Stimulated activated CD4-positive, alpha-beta T cell treated with anti-CD3 and anti-CD28 coated beads, Interleukin-15, amount 100 ng/mL, for 48 hours (primary cell): ENCODE results near the gene NEU4.
"Not testable (repeated sequence)": the region's sequence is repeated elsewhere in the genome, so short reads cannot be mapped to it uniquely, and the experiment has no call there.

ENCODE experiments used
- DNase-seq, 2 donors: peaks; one replicate each; pipeline ENCODE4 v3.0.0-alpha.2; 2020; ENCODE audit warnings: low read depth in 2 of 2

NEU4 gene

GRCh38 chr2:241813644-241814392 lies 4.8 kb downstream of the NEU4 start:
- no peak for DNase-seq

GRCh38 chr2:241814393-241814642 lies 5.3 kb downstream of the NEU4 start:
- no peak for DNase-seq

- no peak for DNase-seq
Measured at GRCh38 chr2:241814643-241815476, 5.9 kb downstream of the NEU4 start.

GRCh38 chr2:241815477-241816430 lies 6.8 kb downstream of the NEU4 start:
- DNase-seq: no peak

GRCh38 chr2:241816431-241817121 lies 7.6 kb downstream of the NEU4 start:
- DNase-seq: no peak

- no peak for DNase-seq
Measured at GRCh38 chr2:241817126-241817820, 8.3 kb downstream of the NEU4 start.

GRCh38 chr2:241817821-241818215 lies 8.8 kb downstream of the NEU4 start:
- not testable (repeated sequence) for DNase-seq

- no peak for DNase-seq
Measured at GRCh38 chr2:241818229-241818942, 9.4 kb downstream of the NEU4 start.

GRCh38 chr2:241818943-241819270 lies 9.9 kb downstream of the NEU4 start:
- DNase-seq: no peak

- DNase-seq: not testable (repeated sequence)
Measured at GRCh38 chr2:241819947-241820624, 11.1 kb downstream of the NEU4 start.

- DNase-seq: no peak
Measured at GRCh38 chr2:241820625-241821384, 11.8 kb downstream of the NEU4 start.

- no peak for DNase-seq
Measured at GRCh38 chr2:241821460-241822263, 12.7 kb downstream of the NEU4 start.

GRCh38 chr2:241822264-241822623 lies 13.3 kb downstream of the NEU4 start:
- DNase-seq: no peak

GRCh38 chr2:241823531-241824437 lies 14.8 kb downstream of the NEU4 start:
- DNase-seq: not testable (repeated sequence)

GRCh38 chr2:241827394-241827793 lies 18.4 kb downstream of the NEU4 start:
- no peak for DNase-seq

GRCh38 chr2:241833101-241833663 lies 24.2 kb downstream of the NEU4 start:
- DNase-seq: no peak
